Parathyroid adenoma (tissue), 2 donors: ENCODE results near the gene OR5V1.
"Not testable (repeated sequence)": the region's sequence is repeated elsewhere in the genome, so short reads cannot be mapped to it uniquely, and the experiment has no call there.

Source experiments
- H2AFZ ChIP-seq: fragments of 300-600 bp; sonication (generic); one replicate; pipeline ENCODE4 v1.7.0; 2017; ENCODE audit warnings: antibody characterized with exemption, mild to moderate bottlenecking
- H3K27ac ChIP-seq: fragments of 300-600 bp; sonication (generic); one replicate; pipeline ENCODE4 v1.7.0; 2017
- H3K27me3 ChIP-seq: fragments of 300-600 bp; sonication (generic); one replicate; pipeline ENCODE4 v1.7.0; 2017; ENCODE audit warnings: low read length; ENCODE audit not compliant: control insufficient read depth, insufficient read depth
- H3K36me3 ChIP-seq: fragments of 300-600 bp; sonication (generic); one replicate; pipeline ENCODE4 v1.7.0; 2017; ENCODE audit warnings: low read length; ENCODE audit not compliant: control insufficient read depth, insufficient read depth
- H3K4me1 ChIP-seq: fragments of 300-600 bp; sonication (generic); one replicate; pipeline ENCODE4 v1.7.0; 2017; ENCODE audit warnings: control low read depth
- H3K4me2 ChIP-seq: fragments of 300-600 bp; sonication (generic); one replicate; pipeline ENCODE4 v1.7.0; 2017; ENCODE audit warnings: low read length
- H3K4me3 ChIP-seq: fragments of 300-600 bp; sonication (generic); one replicate; pipeline ENCODE4 v1.7.0; 2017; ENCODE audit warnings: low read depth, low read length
- H3K79me2 ChIP-seq: fragments of 300-600 bp; sonication (generic); one replicate; pipeline ENCODE4 v1.7.0; 2017; ENCODE audit warnings: control low read depth
- H3K9ac ChIP-seq: fragments of 300-600 bp; sonication (generic); one replicate; pipeline ENCODE4 v1.7.0; 2017; ENCODE audit warnings: mild to moderate bottlenecking
- H3K9me3 ChIP-seq: fragments of 300-600 bp; sonication (generic); one replicate; pipeline ENCODE4 v1.7.0; 2017; ENCODE audit warnings: low read length; ENCODE audit not compliant: control insufficient read depth
- CTCF ChIP-seq: fragments of 300-600 bp; sonication (generic); IDR thresholded peaks from one replicate; pipeline ENCODE4 v1.7.0; 2017; ENCODE audit warnings: antibody characterized with exemption, mild to moderate bottlenecking
- donor health status: primary hyperparathyroidism.

The OR5V1 gene

GRCh38 chr6:29345380-29345779 is 23.3 kb downstream of the OR5V1 start:
- Histone ChIP-seq H3K27me3 (no peaks in the 10 kb centered on the region), H3K79me2 (no peaks in the 10 kb centered on the region), H2AFZ (no peak overlapping the region), H3K9me3 (no peaks in the 10 kb centered on the region), H3K4me1 (no peaks in the 10 kb centered on the region), H3K4me3 (no peak overlapping the region), H3K4me2 (no peak overlapping the region), H3K27ac (no peak overlapping the region), H3K9ac (no peak overlapping the region), H3K36me3 (no peaks in the 10 kb centered on the region)
- TF ChIP-seq CTCF: no peak

GRCh38 chr6:29336269-29336668 is 32.4 kb downstream of the OR5V1 start:
- no peaks in the 10 kb centered on the region for H3K27me3 ChIP-seq
- TF ChIP-seq CTCF: no peak
- no peak overlapping the region for H2AFZ ChIP-seq

GRCh38 chr6:29332676-29333075 is 36.0 kb downstream of the OR5V1 start:
- Histone ChIP-seq H3K36me3 (no peaks in the 10 kb centered on the region), H3K9me3 (no peaks in the 10 kb centered on the region), H2AFZ (no peak overlapping the region), H3K4me3 (no peak overlapping the region), H3K4me1 (no peaks in the 10 kb centered on the region), H3K4me2 (no peak overlapping the region), H3K27ac (no peak overlapping the region), H3K9ac (no peak overlapping the region), H3K27me3 (no peaks in the 10 kb centered on the region), H3K79me2 (no peaks in the 10 kb centered on the region)
- no peak for TF ChIP-seq CTCF

More at GRCh38 chr6:29336269-29336668, 32.4 kb downstream of the OR5V1 start:
- Histone ChIP-seq H3K36me3 (no peaks in the 10 kb centered on the region), H3K79me2 (no peaks in the 10 kb centered on the region), H3K9me3 (no peaks in the 10 kb centered on the region), H3K4me2 (no peak overlapping the region), H3K4me1 (no peaks in the 10 kb centered on the region), H3K4me3 (no peak overlapping the region), H3K9ac (no peak overlapping the region), H3K27ac (no peak overlapping the region)

- no peak overlapping the region for H3K4me3 ChIP-seq
- no peak for TF ChIP-seq CTCF
Observed at GRCh38 chr6:29325777-29326176, 42.9 kb downstream of the OR5V1 start.

GRCh38 chr6:29323332-29323731 is 45.3 kb downstream of the OR5V1 start:
- H3K4me3 ChIP-seq, H2AFZ ChIP-seq, H3K27me3 ChIP-seq, H3K9me3 ChIP-seq, H3K36me3 ChIP-seq, H3K9ac ChIP-seq, H3K27ac ChIP-seq, H3K4me1 ChIP-seq, H3K79me2 ChIP-seq, H3K4me2 ChIP-seq: not testable (repeated sequence)

More at GRCh38 chr6:29325777-29326176, 42.9 kb downstream of the OR5V1 start:
- Histone ChIP-seq H3K36me3 (no peaks in the 10 kb centered on the region), H3K9ac (no peak overlapping the region), H3K27ac (no peak overlapping the region), H3K4me1 (no peaks in the 10 kb centered on the region), H3K27me3 (no peaks in the 10 kb centered on the region), H3K9me3 (no peaks in the 10 kb centered on the region), H2AFZ (no peak overlapping the region), H3K4me2 (no peak overlapping the region), H3K79me2 (no peaks in the 10 kb centered on the region)
